CD4-positive, alpha-beta T cell treated with Interleukin-17A for 4 hours (primary cell): ENCODE results near the gene RBM42.
"Not testable (repeated sequence)": the region's sequence is repeated elsewhere in the genome, so short reads cannot be mapped to it uniquely, and the experiment has no call there.

Experiments used
- DNase-seq: peaks from one replicate; pipeline ENCODE4 v3.0.0-alpha.2; 2020; ENCODE audit warnings: mixed read lengths

The RBM42 gene

GRCh38 chr19:35621708-35622107 lies 7.1 kb upstream of the RBM42 start:
- no peak for DNase-seq

GRCh38 chr19:35622750-35623149 lies 6.1 kb upstream of the RBM42 start:
- DNase-seq: no peak

DNA sequence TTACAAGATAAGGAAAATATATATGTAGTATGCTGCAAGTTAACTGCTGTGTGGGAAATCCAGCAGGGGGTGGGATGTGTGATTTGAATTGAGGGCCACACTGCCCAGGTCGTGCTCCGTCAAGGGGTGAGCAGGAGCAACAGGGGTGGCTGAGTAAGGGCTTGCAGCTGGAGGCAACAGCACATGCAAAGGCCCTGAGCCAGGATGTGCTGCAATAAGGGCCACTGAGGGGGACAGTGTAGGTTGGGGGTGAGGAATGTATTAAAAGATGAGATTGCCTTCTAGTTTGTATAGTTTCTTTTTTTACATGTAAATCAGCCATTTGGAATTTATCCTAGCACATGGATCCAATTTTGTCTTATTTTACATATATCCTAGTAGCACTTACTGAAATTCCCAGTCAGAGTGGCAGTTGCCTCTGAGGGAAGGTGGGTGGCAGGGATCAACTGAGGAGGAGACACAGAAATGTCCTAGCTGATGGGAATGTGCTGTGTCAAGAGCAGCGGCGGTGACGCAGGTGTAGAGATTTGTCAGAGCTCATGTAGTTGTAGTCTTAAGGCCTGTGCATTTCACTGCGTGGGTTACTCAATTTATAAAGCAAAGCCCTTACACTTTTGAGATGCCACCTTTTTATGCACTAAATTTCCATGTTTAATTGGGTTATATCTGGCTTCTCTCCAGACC lies 5.4 kb upstream of the RBM42 start:
- no peak for DNase-seq

- no peak for DNase-seq
These were observed 622 bp upstream of the RBM42 start for GRCh38 chr19:35628264-35628564.

DNA sequence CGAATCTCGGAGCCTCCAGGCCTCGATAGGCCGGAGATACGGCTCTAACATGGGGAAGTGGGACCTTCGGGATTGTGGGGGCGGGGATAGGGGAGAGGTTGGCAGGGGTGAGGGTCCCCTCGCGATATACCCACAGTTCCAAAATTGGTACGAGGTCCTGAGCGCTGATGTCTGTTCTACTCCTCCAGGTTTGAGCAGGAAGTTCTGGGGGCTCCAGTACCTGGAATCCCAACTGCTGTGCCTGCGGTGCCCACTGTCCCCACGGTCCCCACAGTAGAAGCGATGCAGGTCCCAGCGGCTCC lies 447 bp downstream of the RBM42 start:
- DNase-seq: no peak

GRCh38 chr19:35633727-35634440 lies 5.0 kb downstream of the RBM42 start:
- no peak for DNase-seq

GRCh38 chr19:35636651-35637050 lies 7.8 kb downstream of the RBM42 start:
- DNase-seq: no peak

DNA sequence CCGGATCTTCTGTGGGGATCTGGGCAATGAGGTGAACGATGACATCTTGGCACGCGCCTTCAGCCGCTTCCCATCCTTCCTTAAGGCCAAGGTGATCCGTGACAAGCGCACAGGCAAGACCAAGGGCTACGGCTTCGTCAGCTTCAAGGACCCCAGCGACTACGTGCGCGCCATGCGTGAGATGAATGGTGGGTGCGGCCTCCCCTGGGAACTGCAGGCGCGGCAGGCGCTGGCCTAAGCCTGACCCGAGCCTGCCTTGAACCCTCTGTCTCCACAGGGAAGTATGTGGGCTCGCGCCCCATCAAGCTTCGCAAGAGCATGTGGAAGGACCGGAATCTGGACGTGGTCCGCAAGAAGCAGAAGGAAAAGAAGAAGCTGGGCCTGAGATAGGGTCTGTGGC lies 8.3 kb downstream of the RBM42 start:
- DNase-seq: no peak

DNA sequence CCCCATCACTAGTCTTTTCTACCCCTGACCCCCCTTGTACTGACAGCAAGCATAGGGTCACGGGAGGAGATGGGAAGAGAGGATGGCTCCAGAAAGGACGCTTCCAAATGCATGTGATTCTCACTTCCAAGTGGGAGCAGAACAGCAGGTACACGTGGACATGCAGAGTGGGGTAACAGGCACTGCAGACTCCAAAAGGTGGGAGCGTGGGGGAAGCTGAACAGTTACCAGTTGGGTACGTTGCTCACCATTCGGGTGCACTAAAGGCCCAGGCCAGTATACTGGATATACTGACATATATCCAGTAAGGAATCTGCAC lies 10.4 kb downstream of the RBM42 start:
- DNase-seq: no peak

- DNase-seq: no peak
These were observed 11.0 kb downstream of the RBM42 start for GRCh38 chr19:35639863-35640262.

GRCh38 chr19:35641515-35642151 lies 12.8 kb downstream of the RBM42 start, which contains the start of gene ETV2:
Gene ETV2 (plus strand): TSS chr19:35641745. CDS start chr19:35642461, 716 bp downstream.
- DNase-seq: peak; percentile 40

DNA sequence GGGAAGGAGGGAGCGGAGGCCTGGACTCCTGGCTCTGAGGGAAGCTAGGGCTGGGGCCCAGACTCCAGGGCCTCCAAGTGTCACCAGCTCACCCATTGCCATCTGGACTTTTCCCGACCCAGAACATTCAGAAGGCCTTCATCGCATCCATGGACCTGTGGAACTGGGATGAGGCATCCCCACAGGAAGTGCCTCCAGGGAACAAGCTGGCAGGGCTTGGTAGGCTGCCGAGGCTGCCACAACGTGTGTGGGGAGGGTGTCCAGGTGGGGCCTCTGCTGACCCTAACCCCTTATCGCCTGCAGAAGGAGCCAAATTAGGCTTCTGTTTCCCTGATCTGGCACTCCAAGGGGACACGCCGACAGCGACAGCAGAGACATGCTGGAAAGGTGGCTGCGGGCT lies 13.5 kb downstream of the RBM42 start:
- no peak for DNase-seq

- DNase-seq: no peak
These were observed 14.0 kb downstream of the RBM42 start for GRCh38 chr19:35642798-35643254.

DNA sequence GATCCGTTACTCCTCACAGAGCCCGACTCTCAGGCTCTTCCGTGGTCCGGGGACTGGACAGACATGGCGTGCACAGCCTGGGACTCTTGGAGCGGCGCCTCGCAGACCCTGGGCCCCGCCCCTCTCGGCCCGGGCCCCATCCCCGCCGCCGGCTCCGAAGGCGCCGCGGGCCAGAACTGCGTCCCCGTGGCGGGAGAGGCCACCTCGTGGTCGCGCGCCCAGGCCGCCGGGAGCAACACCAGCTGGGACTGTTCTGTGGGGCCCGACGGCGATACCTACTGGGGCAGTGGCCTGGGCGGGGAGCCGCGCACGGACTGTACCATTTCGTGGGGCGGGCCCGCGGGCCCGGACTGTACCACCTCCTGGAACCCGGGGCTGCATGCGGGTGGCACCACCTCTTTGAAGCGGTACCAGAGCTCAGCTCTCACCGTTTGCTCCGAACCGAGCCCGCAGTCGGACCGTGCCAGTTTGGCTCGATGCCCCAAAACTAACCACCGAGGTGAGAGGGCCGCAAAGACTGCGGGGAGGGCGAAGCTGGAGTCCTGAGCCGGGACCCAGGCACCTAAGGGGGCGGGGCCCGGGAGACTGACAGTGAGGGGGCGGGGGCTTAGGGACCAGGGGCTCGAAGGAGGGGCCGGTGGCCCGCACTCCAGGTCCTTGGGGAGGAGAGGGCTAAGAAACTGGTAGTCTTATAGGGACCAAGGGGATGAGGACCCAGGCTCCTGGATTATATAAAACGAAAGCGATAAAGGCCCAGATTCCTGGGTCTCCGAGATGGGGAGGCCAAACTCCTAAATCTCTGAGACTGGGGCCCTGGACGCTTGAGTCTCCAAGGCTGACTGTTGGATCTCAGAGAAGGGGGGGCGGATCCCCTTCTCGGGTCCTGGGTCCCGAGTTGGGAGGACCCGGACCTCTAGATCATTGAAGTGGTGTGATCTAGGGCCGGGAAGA lies 14.7 kb downstream of the RBM42 start:
- peak; percentile 87 for DNase-seq

DNA sequence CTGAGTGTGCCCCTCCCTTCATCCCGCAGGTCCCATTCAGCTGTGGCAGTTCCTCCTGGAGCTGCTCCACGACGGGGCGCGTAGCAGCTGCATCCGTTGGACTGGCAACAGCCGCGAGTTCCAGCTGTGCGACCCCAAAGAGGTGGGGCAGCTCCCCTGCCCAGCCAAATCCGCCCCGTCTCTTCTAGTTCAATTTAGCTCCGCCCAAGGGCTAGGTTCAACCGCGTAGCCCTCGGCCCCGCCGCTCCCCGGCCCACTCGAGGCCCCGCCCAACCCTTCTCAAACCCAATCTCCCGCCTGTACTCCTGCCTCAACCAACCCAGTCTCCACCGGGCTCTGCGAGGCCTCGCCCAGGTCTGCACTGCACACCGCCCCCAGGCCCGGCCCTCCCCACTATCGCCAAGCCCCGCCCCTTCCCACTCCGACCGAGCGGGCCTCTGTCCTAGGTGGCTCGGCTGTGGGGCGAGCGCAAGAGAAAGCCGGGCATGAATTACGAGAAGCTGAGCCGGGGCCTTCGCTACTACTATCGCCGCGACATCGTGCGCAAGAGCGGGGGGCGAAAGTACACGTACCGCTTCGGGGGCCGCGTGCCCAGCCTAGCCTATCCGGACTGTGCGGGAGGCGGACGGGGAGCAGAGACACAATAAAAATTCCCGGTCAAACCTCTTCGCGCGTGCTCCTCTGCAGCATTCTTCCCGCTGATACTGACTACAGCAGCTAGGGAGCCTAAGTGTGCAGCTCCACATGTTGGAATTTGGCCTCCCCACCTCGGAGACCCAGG lies 15.6 kb downstream of the RBM42 start:
- peak; percentile 98 for DNase-seq

- DNase-seq: peak; percentile 88
These were observed 16.3 kb downstream of the RBM42 start for GRCh38 chr19:35644987-35645679.

DNA sequence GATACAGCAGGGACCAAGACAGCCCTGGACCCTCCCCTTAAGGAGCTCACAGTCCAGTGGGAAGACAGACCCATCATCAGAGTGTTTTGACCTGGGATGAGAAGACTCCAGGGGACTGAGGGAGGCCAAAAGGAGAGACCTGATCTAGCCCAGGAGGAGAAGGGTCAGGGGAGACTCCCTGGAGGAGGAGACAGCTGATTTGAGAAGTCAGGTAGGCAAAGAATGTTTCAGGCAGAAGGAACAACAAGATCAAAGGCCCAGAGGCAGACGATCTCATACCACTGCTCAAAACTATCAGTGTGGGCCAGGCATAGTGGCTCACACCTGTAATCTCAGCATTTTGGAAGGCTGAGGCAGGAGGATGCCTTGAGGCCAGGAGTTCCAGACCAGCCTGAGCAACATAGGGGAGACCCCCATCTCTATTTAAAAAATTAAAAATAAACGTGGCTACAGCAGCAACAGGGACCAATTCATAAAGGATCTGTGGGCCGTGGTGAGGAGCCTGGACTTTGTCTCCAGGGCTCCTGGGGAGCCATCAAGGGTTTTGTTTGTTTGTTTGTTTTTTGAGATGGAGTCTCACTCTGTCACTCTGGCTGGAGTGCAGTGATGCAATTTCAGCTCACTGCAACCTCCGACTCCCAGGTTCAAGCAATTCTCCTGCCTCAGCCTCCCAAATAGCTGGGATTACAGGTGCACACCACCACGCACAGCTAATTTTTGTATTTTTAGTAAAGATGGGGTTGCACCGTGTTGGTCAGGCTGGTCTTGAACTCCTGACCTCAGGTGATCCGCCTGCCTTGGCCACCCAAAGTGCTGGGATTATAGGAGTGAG lies 17.1 kb downstream of the RBM42 start:
- DNase-seq: no peak

GRCh38 chr19:35648017-35648961 lies 19.5 kb downstream of the RBM42 start, which contains the start of gene COX6B1:
Gene COX6B1 (plus strand): TSS chr19:35648323. CDS start chr19:35651244, 2,921 bp downstream.
- DNase-seq: peak; percentile 93

DNA sequence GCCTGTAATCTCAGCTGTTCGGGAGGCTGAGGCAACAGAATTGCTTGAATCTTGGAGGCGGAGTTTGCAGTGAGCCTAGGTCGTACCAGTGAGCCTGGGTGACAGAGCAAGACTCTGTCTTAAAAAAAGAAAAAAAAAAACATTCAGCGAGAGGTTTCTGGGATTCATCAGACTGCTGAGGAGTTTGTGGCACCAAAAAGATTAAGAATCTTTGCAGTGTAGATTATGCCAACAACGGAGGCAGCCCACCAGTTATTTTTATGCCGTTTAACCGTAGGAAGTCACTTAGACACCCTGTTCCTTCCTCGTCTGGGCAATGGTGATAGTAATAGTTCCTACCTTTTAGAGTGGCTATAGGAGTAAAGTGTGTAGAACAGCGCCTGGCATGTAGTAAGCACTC lies 21.7 kb downstream of the RBM42 start:
- DNase-seq: no peak

DNA sequence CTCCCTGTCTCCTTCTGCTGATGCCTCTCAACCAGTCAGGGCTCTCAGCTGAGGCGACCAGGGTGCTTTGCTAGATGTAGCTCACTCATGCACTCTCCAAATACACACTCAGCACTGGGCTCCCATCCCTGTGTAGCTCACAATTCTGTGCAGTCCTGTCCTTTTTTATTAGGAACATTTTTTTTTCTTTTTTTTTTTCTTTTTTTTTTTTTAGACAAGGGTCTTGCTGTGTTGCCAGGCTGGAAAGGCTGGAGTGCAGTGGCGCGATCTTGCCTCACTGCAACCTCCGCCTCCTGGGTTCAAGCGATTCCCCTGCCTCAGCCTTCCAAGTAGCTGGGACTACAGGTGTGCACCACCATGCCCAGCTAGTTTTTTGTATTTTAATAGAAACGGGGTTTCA lies 26.0 kb downstream of the RBM42 start:
- not testable (repeated sequence) for DNase-seq
